ENCODE data around the gene BAIAP2. TPM values are rescaled to one million over a fixed set of nuclear protein-coding genes. Genes with fewer than 3 reads are reported as not detected.
"Not testable (repeated sequence)": the region's sequence is repeated elsewhere in the genome, so short reads cannot be mapped to it uniquely, and the experiment has no call there.

The BAIAP2 gene
- total RNA-seq, 1 donor from 2014 or later: 111 TPM

DNA sequence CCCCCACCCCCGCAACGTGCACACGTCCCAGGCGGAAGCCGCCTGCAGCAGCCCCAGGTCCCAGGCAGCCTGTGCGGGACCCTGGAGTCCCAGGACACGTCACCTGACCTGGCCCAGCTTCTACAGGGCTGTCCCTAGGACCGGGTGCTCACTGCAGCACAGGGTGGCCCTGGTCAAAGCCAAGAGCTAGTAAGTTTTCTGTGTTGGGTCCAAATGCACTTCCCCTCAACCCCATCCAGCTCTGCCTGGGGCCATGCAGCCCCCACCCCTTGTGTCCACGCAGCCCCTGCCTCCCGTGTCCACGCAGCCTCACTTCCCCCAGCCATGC is 108.2 kb downstream of the BAIAP2 start:
- peak; percentile 8 for ATAC-seq

DNA sequence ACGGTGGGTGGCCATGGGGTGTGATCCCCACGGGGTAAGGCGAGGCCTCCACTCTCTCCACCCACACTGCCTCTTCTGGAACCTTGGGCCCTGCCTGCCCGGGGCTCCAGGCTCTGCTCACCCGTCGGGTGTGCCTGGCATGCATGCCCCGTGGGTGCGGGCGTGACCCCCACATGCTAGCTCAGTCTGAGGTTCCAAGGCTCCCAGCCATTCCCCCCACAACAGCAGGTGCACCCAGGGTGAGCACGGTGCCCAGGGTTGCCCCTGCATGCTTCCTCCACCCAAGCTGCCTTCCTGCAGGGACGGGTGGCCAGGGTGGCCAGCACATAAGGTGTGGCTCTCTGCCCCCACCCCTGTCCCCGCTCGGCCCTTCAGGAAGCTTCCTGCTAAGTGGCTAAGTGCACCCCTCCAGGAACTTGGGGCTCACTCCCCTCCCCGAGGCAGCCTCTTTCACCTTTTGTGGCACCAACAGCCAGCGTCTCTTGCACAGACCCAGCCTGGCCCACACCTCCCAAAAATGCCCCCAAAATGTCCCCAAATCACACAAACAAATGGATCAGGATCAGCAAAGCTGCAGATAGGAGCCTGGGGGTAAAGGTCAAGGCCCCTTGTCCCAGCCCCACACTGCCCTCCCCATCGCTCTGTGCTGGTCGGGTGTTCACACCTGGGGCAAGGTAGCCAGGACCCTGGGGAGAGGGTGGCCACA is 108.9 kb downstream of the BAIAP2 start:
- ATAC-seq: no peak

DNA sequence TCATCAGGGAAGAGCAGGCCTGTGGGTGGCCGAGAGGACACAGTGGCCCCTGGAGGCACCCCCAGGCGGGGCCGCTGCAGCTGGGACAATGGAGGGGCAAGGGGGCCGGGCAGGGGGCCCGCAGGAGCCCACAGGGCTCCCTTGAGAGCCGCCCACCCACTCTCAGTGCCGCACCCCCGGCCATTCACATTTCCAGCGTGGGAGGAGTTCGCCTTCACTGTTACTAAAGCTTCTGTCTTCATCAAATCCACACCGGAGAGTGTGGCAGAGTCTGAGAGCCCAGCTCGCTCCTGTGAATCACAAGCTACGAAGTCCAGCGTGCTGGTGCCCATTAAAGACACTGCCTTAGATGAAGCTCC is 109.5 kb downstream of the BAIAP2 start:
- ATAC-seq: no peak

DNA sequence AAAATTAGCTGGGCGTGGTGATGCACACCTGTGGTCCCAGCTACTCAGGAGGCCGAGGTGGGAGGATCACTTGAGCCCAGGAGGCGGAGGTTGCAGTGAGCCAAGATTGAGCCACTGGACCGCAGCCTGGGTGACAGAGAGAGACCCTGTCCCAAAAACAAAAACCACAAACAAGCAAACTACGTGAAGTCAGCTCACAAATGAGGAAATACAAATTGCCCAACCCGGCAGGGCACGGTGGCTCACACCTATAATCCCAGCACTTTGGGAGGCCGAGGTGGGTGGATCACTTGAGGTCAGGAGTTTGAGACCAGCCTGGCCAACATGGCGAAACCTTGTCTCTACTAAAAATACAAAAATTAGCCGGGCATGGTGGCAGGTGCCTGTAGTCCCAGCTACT is 111.3 kb downstream of the BAIAP2 start:
- ATAC-seq: not testable (repeated sequence)

DNA sequence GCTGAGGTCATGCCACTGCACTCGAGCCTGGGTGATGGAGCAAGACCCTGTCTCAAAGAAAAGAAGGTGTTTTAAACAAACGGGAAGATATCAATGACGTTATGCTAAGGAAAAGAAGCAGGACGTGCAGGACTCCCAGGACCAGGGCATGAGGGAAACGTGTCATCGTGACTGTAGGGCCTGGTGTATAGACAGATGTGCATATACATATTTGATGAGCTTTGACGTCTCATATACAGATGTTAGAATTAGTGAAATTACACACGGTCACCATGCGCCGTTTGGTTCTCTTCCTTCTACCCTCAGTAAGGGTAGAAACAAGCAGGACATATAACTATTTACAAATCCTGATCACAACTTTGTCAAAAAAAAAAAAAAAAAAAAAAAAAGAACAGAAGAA is 112.8 kb downstream of the BAIAP2 start:
- no peak for ATAC-seq

DNA sequence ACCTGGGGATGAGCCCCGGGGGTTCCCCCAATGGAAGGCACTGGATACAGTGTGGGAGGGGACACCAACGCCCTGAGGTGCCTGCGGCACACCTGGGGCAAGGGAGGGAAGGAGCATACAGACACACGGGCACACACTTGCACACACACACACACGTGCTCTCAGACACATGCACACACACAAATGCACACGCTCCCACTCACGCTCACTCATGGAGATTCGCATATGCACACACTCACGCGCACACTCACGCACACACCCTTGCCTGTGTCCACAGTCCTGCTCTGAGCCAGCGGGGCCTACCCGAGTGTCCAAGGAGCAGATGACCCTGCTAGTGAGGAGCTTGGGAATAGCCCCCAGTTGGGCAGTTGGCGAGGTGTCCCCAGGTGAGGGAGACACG is 113.6 kb downstream of the BAIAP2 start:
- no peak for ATAC-seq

DNA sequence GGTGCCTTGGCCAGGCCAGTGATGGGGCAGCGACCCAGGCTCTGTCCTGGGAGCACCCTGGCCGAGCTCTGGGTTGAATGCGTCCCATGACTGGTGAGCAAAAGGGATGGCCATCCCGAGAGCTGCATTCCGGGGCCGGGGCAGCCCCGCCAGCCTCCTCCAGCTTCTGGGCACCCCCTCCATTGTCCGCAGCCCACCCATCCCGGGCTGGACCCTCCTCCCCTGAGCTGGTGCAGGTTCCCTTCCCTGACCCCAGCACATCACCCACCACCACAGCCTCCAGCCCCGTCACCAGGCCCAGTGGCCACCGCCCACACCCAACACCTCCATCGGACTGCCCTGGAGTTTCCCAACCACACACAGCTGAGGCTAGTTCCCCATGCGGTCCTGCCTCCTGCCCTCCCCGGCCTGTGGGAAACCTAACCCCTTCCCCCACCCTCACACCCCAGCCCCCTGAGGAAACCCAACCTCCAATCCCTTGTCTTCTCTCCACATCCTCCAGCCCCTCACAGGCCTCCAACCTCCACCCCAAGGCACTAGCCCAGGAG is 114.1 kb downstream of the BAIAP2 start:
- peak; percentile 9 for ATAC-seq

DNA sequence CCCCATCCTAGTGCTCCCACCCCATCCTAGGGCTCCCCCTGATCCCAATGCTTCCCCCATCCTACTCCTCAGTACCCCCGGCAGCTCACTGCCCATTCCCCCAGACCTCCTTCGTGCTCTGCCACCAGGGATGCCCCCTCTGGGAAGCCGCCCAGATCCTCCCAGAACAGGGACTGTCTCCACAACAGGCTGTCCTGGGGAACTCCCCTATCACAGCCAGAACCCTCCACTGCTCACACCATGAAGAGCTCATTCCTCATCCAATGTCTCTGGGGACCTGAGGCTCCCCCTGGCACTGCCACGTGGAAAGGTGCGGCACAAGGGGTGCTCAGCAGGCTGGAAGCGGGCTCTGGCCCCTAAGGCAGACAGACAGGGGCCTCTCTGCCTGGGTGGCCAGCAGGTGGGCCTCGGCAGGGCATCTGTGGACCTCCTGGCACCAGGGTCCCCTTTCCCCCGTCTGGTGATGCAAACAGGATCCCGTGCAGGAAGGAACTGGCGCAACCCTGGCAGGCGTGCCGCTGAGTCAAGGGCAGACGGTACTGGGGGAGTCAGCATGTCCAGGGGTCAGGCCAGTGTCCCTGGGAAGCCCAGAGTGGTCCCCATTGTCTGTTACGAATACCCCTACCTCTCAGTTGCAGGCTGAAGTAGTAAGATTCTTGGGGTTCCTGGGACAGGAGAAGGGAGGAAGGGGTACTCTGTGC is 115.6 kb downstream of the BAIAP2 start:
- peak; percentile 29 for ATAC-seq

DNA sequence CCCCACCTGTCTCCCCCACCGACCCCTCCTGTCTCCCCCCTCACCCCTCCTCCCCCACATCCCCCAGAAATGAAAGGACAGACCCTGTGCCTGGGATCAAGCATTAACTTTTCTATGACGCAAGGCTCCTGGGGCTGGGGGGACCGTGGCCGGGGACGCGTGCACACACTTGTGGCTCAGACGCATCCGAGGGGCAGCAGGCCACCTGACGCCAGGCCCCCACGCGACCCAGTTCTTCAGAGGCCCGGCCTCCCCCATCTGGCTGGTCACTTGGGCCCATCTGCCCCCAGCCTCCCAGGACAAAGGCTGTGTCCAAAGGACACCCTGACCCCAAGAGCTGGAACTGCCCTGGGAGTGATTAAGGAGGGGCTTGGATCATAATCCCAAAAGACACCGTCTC is 116.3 kb downstream of the BAIAP2 start:
- ATAC-seq: no peak

DNA sequence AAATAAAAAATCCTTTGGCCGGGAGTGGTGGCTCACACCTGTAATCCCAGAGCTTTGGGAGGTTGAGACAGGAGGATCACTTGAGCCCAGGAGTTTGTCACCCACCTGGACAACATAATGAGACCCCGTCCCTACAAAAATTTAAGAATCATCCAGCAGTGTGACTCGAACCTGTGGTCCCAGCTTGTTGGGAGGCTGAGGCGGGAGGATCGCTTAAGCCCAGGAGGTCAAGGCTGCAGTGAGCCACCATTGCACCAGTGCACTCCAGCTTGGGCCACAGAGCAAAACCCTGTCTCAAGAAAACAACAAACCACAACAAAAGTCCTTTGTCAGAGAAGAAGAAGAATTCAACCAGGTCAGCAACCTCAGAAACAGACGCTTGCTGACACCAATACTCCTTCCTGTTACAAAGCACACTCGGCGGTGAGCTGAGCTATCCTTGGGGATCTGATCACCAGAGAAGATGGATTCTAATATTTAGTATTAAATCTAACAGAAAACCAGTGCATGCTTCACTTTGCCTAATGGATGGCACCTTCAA is 117.4 kb downstream of the BAIAP2 start:
- no peak for ATAC-seq

DNA sequence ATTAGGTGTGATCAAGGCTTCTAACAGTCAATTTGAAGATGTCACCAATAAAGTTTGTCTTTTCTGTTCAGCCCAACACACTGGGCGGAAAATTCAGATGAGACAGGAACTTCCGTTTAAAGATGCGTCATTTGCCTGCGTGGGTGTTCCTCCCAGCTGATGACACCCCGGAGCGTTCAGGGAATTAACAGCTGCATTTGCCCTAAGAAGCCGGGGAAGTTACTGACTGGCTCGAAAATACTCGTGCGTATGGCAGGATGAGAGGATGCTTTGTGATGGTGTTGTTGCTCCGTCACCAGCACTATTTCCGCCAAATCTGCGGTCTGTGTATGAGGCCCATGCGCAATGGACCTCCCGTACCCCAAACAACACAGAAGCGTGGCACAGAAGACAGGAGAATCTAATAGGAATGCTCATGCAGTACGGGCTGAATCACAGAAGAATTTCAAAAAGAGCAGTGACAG is 118.4 kb downstream of the BAIAP2 start:
- peak; percentile 17 for ATAC-seq

DNA sequence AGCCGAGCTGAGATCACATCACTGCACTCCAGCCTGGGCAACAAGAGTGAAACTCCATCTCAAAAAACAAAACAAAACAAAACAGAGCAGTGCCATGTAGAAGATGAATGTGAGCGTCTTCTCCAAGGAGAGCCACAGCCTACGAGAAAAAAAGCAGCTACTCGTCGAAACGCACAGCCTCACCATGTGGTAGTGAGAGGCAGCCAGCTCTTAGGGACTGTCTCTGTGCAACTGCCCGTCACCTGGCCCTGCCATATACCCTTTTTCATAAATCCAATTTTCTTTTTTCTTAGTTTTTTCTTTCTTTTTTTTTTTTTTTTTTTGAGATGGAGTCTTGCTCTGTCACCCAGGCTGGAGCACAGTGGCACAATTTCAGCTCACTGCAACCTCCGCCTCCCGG is 119.1 kb downstream of the BAIAP2 start:
- ATAC-seq: not testable (repeated sequence)

DNA sequence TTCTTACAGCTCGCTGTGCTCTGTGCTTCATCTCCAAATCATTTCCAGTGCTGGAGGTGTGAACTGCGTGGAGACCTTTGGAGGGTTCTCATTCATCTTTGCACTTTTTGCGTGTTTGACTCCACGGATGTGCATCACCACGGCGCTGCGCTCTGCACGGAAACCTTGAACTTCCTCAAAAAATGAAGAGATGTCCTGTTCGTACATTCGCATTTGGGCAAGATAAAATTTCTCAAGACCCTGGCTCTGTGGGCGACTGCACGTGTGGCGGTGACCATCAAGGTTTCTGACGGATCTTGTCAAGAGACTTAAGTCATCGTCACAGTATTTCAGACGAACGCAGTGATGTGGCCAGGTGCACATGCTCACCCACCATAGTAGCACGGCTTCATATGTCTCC is 120.0 kb downstream of the BAIAP2 start:
- no peak for ATAC-seq

DNA sequence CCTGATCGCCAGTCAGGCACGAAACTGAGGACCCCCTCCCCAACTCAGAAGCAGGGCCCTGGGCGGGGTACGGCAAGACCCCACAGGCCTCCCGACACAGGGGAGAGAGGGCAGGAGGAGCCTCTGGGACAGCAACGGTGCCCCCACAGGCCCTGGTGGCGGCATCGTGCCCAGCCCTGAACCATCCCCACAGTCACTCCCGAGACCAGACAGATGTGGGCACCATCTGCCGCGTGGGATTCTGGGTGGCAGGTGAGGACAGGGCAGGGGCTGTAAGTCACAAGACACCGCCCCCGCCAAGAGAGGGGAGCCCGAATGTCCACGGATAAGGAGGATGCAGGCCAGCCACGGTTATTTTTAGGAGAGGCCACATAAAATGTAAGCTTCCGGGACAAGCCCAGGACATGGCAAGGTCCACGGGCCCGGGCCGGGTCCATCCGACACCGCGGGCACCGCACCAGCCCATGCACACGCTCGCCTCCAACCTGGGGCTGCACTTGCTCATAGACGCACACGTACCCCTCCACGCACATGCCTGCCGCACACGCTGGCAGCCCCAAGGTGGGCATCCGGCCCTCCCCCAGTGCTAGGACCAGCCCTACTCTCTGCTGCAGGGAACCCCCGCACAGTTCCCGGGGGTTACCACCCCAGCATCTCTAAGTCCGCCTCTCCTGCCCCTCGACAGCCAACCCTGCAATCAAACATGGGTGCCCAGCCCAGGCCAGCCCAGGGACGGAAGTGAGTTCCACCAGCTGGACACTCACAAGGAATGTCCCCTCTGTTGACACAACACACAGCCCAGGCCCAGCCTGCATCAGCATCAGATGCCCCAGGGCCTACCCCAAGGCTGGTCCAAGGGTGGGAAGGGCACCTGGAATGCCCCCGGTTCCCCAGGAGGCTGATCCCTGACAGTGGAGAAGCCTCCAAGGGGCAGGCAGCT is 122.2 kb downstream of the BAIAP2 start:
- ATAC-seq: peak; percentile 6

DNA sequence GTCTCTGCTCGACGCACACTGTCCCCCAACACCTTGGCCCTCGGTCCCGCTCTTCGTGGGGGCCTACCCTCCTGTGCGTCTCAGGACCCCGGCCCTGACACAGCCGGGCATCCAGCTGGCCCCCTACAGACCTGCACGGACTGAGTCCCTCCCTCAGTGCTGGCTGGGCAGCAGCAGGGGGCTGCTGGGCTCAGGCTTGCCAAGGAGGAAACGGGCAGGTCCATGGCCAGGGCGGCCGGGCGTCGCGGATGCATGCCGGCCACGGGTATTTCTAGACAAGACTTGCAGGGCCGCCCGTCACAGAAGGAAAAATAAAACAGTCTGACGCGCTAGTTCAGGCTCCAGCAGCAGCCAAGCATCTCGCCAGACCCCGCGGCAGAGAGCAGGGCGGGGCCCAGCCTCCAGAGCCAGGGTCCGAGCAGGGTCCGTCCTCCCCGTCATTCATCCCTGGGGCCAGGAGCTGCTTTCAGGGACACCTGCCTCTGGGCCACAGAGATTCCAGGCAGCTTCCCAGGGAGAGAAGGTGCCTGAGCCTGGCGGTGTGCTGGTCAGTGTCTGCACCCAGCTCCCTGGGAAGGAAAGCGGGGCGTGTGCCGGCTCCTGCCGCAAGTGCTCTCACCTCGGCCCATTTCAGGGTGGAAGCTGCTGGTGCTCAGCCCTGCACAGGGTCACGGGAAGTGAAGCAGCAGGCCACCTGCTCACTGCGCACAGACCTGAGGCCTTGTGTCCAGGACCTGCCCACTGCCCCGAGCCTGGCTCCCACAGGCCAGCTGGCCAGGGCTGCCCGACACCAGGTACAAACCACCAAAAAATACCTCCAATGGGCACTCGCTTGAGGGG is 123.1 kb downstream of the BAIAP2 start:
- ATAC-seq: no peak

DNA sequence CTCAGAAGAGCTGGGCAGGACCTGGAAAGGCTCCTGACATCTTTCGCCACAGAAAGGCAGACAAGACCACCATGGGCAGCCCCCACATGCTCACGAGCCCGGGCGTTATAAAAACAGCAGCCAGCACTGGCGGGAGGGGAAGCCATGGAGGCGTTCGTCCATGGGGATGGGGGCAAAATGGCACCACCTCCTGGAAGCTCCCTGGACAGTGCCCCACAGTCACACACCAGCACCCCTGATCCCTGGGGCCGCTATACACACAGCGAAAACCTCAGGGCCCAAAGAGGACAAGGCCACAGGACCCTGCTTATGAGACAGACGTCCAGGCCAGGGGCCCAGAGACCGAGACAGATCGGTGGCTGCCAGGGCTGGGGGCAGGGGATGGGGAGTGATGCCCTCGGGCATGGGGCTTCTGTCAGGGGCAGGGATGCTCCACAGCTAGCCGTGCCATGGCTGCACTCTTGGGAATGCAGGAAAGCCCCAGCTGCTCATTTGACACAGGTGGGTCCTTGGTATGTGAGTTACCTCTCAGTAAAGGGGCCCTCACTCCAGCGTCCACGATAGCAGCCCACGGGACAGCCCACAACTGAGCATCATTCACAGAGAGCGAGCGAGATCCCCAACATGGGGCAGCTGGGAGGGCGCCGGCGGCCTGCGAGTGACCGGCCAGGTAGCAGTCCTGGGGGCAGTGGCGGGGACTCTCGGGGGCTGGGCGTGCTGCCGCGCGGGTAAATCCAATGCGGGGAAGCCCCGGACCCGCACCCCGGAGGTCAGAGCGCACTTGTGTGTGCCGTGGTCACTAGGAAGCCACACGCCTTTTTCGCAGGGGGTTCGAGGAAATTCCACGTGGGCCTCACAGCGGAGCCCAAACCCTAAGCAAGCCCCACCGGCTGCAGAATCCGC is 124.0 kb downstream of the BAIAP2 start:
- no peak for ATAC-seq

DNA sequence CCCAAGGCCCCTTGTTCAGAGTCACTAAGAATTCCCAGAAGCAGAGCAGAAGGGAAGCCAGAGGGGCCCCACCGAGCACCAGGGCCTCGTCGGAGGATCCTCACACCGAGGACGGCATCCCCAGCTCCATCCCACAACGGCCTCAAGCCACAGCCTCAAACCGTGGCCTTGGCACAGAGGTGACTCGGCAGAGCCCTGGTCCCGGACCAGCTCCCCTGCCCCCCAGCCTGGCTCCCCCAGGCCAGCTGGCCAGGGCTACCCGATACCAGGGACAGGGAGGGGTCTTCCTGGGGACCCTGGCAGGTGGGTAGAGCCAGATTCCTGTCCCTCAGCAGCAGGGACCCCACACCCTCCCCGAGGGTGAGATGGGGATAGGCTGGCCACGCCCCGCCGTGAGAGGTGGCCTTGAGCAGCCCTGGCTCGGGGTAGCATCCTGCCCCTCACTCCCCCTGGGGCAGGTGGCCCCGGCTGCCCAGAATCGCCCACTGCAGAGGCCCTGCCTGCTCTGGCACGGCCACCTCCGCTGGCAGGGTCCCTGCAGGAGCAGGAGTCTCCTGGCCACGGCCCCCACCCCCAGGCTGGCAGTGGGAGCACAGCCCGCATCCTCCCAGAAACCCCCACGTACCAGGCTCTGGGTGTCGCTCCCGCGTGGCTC is 124.8 kb downstream of the BAIAP2 start:
- no peak for ATAC-seq

DNA sequence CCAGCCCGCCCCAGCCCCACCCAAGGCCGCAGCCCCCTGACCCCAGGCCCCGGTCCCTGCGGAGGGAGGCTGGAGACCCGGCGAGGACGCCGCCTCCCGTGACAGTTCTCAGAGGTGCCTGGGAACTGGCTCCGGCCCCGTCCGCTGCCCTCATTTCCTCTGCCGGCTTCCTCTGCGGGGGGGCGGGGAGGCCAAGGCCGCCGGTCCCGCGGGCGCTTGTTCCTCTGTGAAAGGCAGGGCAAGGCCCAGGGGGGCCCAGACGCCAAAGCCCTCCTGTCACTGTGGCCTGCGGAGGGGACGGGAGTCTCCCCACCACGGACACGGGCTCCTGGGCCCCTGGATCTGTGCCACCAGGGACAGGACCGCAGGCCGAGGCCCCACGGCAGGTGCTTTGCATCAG is 125.4 kb downstream of the BAIAP2 start:
- peak; percentile 13 for ATAC-seq

DNA sequence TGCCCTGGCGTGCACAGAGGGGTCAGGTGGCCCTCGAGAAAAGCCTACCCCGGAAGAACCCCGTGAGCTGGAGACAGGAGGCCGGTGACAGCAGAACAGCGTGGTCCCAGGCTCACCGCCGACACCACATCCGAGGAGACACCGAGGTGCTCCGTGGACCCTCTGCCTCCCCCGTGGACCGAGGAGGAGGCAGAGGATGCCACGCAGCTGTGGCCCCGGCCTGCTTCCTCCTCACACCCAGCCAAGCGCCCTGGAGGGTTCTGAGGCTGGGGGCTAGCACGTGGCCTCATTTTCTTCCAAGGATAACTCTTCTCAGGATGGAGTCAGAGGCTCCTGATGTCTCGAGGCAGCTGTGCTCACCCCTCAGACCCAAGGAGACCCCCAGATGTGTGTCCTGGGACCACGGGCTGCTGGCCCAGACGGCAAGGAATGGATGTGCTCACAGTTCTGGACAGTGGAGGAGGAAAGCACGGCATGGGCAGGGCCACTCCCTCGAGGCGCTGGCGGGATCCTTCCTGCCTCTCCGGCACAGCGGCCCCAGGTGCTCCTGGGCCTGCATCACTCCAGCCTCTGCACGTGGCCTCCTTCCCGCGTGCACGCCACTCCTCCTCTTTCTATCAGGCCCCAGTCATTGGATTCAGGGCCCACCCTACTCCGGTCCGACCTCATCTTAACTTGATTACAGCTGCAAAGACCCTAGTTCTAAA is 125.9 kb downstream of the BAIAP2 start:
- ATAC-seq: no peak

DNA sequence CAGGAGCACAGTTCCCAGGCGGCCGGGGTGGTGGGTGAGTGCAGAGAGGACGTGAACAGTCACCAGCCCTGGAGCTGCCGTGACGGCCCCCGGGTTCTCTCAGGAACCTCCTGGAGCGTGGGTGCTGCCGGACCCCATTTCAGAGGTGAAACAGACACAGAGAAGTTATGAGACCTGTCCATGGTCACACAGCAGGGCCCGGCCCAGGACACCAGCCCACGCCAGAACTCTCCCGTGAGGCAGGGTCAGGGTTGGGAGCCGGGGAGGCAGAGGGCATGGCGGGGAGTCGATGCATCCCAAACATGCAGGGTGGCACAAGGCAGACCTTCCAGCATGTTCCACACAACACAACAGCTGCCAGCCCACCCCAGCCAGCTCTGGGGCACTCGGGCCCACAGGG is 126.6 kb downstream of the BAIAP2 start:
- no peak for ATAC-seq

Measured in esophagus mucosa (tissue), 1 donor.